Astrocyte (in vitro differentiated cells and primary cell): ENCODE data around the gene ASAP2. TPM values are rescaled to one million over a fixed set of nuclear protein-coding genes. Genes with fewer than 3 reads are reported as not detected.

ENCODE experiments used
- DNase-seq: peaks from one replicate; pipeline ENCODE4 v3.0.0-alpha.2; 2010; ENCODE audit warnings: low read depth
- FAIRE-seq: peaks from 2 replicates; lab custom pipeline; 2011; peaks lifted over from hg19 to GRCh38; lab: Jason Lieb, UNC
- H2AFZ ChIP-seq: 2 replicates; pipeline ENCODE4 v1.6.0; 2012; ENCODE audit warnings: low read depth, low read length, inconsistent platforms
- H3K27ac ChIP-seq: 2 replicates; pipeline ENCODE4 v1.5.1; 2011; ENCODE audit warnings: low read depth, low read length, inconsistent platforms
- H3K27me3 ChIP-seq: 2 replicates; pipeline ENCODE4 v1.6.0; 2011; ENCODE audit warnings: low read length, inconsistent platforms; ENCODE audit not compliant: insufficient read depth
- H3K36me3 ChIP-seq: 2 replicates; pipeline ENCODE4 v1.5.1; 2011; ENCODE audit warnings: low read length, inconsistent platforms; ENCODE audit not compliant: insufficient read depth
- H3K4me1 ChIP-seq: 2 replicates; pipeline ENCODE4 v1.5.1; 2011; ENCODE audit warnings: low read length, inconsistent platforms; ENCODE audit not compliant: insufficient read depth
- H3K4me2 ChIP-seq: 2 replicates; pipeline ENCODE4 v1.6.0; 2012; ENCODE audit warnings: low read length, inconsistent platforms
- H3K4me3 ChIP-seq: 2 replicates; pipeline ENCODE4 v1.5.1; 2011; ENCODE audit warnings: low read depth, mild to moderate bottlenecking, low read length, inconsistent platforms; ENCODE audit not compliant: insufficient read depth
- H3K79me2 ChIP-seq: 2 replicates; pipeline ENCODE4 v1.6.0; 2012; ENCODE audit warnings: mild to moderate bottlenecking, low read length, inconsistent platforms; ENCODE audit not compliant: insufficient read depth
- H3K9ac ChIP-seq: 2 replicates; pipeline ENCODE4 v1.6.0; 2012; ENCODE audit warnings: mild to moderate bottlenecking, low read length, inconsistent platforms
- H3K9me3 ChIP-seq: 2 replicates; pipeline ENCODE4 v1.5.1; 2012; ENCODE audit warnings: low read depth, mild to moderate bottlenecking, low read length, inconsistent platforms; ENCODE audit not compliant: insufficient read depth
- H4K20me1 ChIP-seq: 2 replicates; pipeline ENCODE4 v1.6.0; 2012; ENCODE audit warnings: low read length, inconsistent platforms; ENCODE audit not compliant: insufficient read depth
- H3K27ac Mint-ChIP-seq: one replicate; pipeline ENCODE4 v1.8.0; 2021; ENCODE audit warnings: mild to moderate bottlenecking, mixed read lengths; ENCODE audit not compliant: unreplicated experiment
- H3K27me3 Mint-ChIP-seq: one replicate; pipeline ENCODE4 v1.8.0; 2021; ENCODE audit warnings: low read depth, mixed read lengths; ENCODE audit not compliant: unreplicated experiment
- H3K36me3 Mint-ChIP-seq: one replicate; pipeline ENCODE4 v1.8.0; 2021; ENCODE audit warnings: low read depth, mixed read lengths; ENCODE audit not compliant: unreplicated experiment
- H3K4me1 Mint-ChIP-seq: one replicate; pipeline ENCODE4 v1.8.0; 2021; ENCODE audit warnings: low read depth, mixed read lengths; ENCODE audit not compliant: unreplicated experiment
- H3K4me3 Mint-ChIP-seq: one replicate; pipeline ENCODE4 v1.8.0; 2021; ENCODE audit warnings: mild to moderate bottlenecking, moderate library complexity, mixed read lengths; ENCODE audit not compliant: unreplicated experiment
- H3K9me3 Mint-ChIP-seq: one replicate; pipeline ENCODE4 v1.8.0; 2021; ENCODE audit warnings: mild to moderate bottlenecking, mixed read lengths; ENCODE audit not compliant: unreplicated experiment
- EZH2 ChIP-seq: IDR thresholded peaks from 2 replicates; pipeline ENCODE4 v1.6.1; 2012; ENCODE audit warnings: mild to moderate bottlenecking, low read length, inconsistent platforms; ENCODE audit not compliant: insufficient read depth
- total RNA-seq: library from RNA; stranded (reverse); gene quantifications from 2 replicates; pipeline ENCODE4 v1.2.1, GENCODE V29; 2021
- TF ChIP-seq, protein P1 (sequence below): IDR thresholded peaks from 2 replicates; pipeline ENCODE4 v1.5.1; 2011; ENCODE audit warnings: low read depth, mild to moderate bottlenecking, inconsistent platforms, low read length, moderate library complexity; ENCODE audit not compliant: insufficient read depth

ASAP2 gene
- total RNA-seq, 1 donor from 2014 or later, result 62.6 TPM

DNA sequence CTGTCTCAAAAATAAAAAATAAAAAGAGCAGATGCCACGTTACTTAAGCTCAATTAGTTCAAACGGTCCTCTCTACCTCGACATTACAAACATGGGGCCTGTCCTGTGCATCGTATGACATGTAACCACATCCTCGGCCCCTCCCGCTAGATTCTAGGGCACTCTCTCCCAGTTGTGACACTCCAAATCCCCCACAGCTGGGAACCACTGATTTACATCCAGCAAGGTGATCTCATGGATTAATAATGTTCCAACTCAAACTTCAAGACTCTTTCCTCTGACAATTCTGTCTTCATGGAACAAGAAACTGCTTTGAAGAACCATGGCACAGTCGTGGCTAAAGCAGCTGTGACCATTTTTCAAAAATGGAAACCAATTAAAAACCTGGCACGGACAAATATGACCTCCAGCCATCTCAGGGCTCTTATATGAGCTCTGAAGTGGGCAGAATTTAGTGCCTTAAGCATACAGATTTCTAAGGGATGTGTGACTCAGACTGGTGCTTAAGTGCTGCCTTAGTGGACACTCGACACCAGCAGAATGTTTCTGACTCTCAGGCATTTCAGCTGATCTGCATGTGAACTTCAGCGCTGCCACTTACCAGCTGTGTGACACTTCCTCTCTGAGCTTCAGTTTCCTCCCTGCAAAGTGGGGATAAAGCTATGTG is 31.7 kb upstream of the ASAP2 start:
- peaks cover 29% of the 10 kb centered on the region for H3K4me1 ChIP-seq
- H3K36me3 Mint-ChIP-seq, result no peaks in the 10 kb centered on the region
- peak overlapping the region; percentile 61 for H3K4me2 ChIP-seq
- H3K4me3 Mint-ChIP-seq, result no peak overlapping the region
- H3K27ac ChIP-seq, result peak overlapping the region; percentile 79
- no peaks in the 10 kb centered on the region for H3K9me3 ChIP-seq
- DNase-seq (peak; percentile 92), FAIRE-seq (peak; percentile 56)
- TF ChIP-seq, protein P1, sequence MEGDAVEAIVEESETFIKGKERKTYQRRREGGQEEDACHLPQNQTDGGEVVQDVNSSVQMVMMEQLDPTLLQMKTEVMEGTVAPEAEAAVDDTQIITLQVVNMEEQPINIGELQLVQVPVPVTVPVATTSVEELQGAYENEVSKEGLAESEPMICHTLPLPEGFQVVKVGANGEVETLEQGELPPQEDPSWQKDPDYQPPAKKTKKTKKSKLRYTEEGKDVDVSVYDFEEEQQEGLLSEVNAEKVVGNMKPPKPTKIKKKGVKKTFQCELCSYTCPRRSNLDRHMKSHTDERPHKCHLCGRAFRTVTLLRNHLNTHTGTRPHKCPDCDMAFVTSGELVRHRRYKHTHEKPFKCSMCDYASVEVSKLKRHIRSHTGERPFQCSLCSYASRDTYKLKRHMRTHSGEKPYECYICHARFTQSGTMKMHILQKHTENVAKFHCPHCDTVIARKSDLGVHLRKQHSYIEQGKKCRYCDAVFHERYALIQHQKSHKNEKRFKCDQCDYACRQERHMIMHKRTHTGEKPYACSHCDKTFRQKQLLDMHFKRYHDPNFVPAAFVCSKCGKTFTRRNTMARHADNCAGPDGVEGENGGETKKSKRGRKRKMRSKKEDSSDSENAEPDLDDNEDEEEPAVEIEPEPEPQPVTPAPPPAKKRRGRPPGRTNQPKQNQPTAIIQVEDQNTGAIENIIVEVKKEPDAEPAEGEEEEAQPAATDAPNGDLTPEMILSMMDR, result no peak
- TF ChIP-seq EZH2, result no peak
- H3K79me2 ChIP-seq, result no peaks in the 10 kb centered on the region
- H3K9me3 Mint-ChIP-seq, result no peaks in the 10 kb centered on the region
- H3K27me3 Mint-ChIP-seq, result no peaks in the 10 kb centered on the region
- H3K4me1 Mint-ChIP-seq, result peaks cover 26% of the 10 kb centered on the region
- H3K9ac ChIP-seq, result peak overlapping the region; percentile 56
- no peaks in the 10 kb centered on the region for H3K27me3 ChIP-seq
- peak overlapping the region; percentile 79 for H3K27ac Mint-ChIP-seq
- no peak overlapping the region for H3K4me3 ChIP-seq
- H4K20me1 ChIP-seq, result no peaks in the 10 kb centered on the region
- H2AFZ ChIP-seq, result peak overlapping the region; percentile 33
- H3K36me3 ChIP-seq, result no peaks in the 10 kb centered on the region

DNA sequence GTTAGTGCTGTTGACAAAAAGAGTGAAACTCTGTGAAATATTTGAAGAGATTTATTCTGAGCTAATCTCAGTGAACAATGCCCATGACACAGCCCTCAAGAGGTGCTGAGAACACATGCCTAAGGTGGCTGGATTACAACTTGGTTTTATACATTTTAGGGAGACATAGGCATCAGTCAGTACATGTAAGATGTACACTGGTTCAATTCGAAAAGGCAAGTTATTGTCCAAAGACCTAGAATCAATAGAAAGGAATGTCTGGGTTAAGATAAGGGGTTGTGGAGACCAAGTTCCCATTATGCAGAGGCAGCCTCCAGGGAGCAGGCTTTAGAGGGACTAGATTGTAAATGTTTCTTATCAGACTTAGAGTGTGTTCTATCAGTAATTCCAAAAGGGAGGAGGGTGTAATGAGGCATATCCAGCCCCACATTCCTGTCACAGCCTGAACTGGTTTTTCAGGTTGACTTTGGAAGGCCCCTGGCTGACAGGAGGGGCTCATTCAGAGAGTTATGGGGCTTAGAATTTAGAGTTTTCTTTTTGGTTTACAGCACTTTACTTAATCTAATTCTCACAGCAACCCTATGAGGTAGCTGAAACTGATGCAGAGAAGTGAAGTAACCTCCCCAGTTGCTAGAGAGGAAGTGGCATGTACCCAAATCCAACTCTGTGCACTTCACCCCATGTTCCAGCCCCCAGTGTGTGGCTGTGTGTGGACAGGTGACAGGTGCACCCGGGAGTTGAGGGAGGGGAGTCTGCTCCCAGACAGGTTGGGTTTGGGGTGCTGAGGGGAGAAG is 28.3 kb upstream of the ASAP2 start:
- H3K36me3 ChIP-seq, result no peaks in the 10 kb centered on the region
- TF ChIP-seq, protein P1, result no peak
- no peak for TF ChIP-seq EZH2
- H3K4me2 ChIP-seq, result peak overlapping the region; percentile 72
- peaks cover 5% of the 10 kb centered on the region for H3K9me3 Mint-ChIP-seq
- H3K4me3 ChIP-seq, result no peak overlapping the region
- no peaks in the 10 kb centered on the region for H3K36me3 Mint-ChIP-seq
- peak; percentile 44 for DNase-seq
- H3K27ac Mint-ChIP-seq, result peak overlapping the region; percentile 38
- no peaks in the 10 kb centered on the region for H3K9me3 ChIP-seq
- H3K4me3 Mint-ChIP-seq, result no peak overlapping the region
- peaks cover 38% of the 10 kb centered on the region for H3K4me1 ChIP-seq
- no peak overlapping the region for H2AFZ ChIP-seq
- H3K79me2 ChIP-seq, result no peaks in the 10 kb centered on the region
- no peak for FAIRE-seq
- H3K27me3 ChIP-seq, result no peaks in the 10 kb centered on the region
- H3K9ac ChIP-seq, result peak overlapping the region; percentile 68
- peak overlapping the region; percentile 94 for H3K27ac ChIP-seq
- peaks cover 29% of the 10 kb centered on the region for H3K4me1 Mint-ChIP-seq
- H4K20me1 ChIP-seq, result no peaks in the 10 kb centered on the region
- no peaks in the 10 kb centered on the region for H3K27me3 Mint-ChIP-seq
